SK-N-SH (cell line): Measurements from ENCODE around the gene NLN. TPM values are rescaled to one million over a fixed set of nuclear protein-coding genes. Genes with fewer than 3 reads are reported as not detected.

Experiments used
- CTCF ChIA-PET: fragments of 300-600, 350-600 bp; formaldehyde crosslinking; extraction: SDS; loops from one replicate; lab custom pipeline; 2021; lab: Yijun Ruan, JAX
- POLR2A ChIA-PET: fragments of 350-600 bp; sonication (Branson Sonifier 250); formaldehyde crosslinking; extraction: SDS; loops from one replicate; lab custom pipeline; 2020; ENCODE audit warnings: antibody characterized with exemption, inconsistent platforms; lab: Yijun Ruan, JAX
- DNase-seq: peaks from one replicate; pipeline ENCODE4 v3.0.0; 2012
- H2AFZ ChIP-seq: fragments of 200-600 bp; sonication (generic); 2 replicates; pipeline ENCODE4 v1.8.1; 2016; ENCODE audit warnings: antibody characterized with exemption, mild to moderate bottlenecking, low read depth
- H3F3A ChIP-seq: fragments of 200-600 bp; sonication (generic); replicated peaks from 2 replicates; pipeline ENCODE3; 2016; ENCODE audit warnings: antibody characterized with exemption, mild to moderate bottlenecking; ENCODE audit not compliant: insufficient read depth
- H3K27ac ChIP-seq, 2 experiments: fragments of 200-500 bp in 1 of 2; fragments of 200-600 bp in 1 of 2; sonication (Bioruptor generic) in 1 of 2; sonication (generic), shearing (Covaris generic) in 1 of 2; 2 replicates each; pipeline versions ENCODE4 v1.5.1 to v1.6.1; 2014 to 2016; ENCODE audit warnings: low read depth in 2 of 2, inconsistent platforms in 1 of 2, low read length in 1 of 2, mild to moderate bottlenecking in 1 of 2, mixed read lengths in 1 of 2
- H3K27me3 ChIP-seq: fragments of 200-600 bp; sonication (generic), shearing (Covaris generic); 2 replicates; pipeline ENCODE4 v1.6.1; 2016; ENCODE audit warnings: mixed run types; ENCODE audit not compliant: insufficient read depth
- H3K36me3 ChIP-seq, 2 experiments: fragments of 200-500 bp in 1 of 2; fragments of 200-600 bp in 1 of 2; sonication (Bioruptor generic) in 1 of 2; sonication (generic) in 1 of 2; replicated peaks in 1 of 2; 2 replicates each; pipeline versions ENCODE3 to v1.5.1; 2014 to 2016; ENCODE audit warnings: low read length in 1 of 2, mild to moderate bottlenecking in 1 of 2; ENCODE audit not compliant: insufficient read depth in 2 of 2, control insufficient read depth in 1 of 2
- H3K4me1 ChIP-seq, 2 experiments: fragments of 200-500 bp in 1 of 2; fragments of 200-600 bp in 1 of 2; sonication (Bioruptor generic) in 1 of 2; sonication (generic), shearing (Covaris generic) in 1 of 2; 2 replicates each; pipeline versions ENCODE4 v1.5.1 to v1.6.1; 2014 to 2016; ENCODE audit warnings: low read depth in 1 of 2, low read length in 1 of 2, mixed run types in 1 of 2; ENCODE audit not compliant: insufficient read depth in 2 of 2, control insufficient read depth in 1 of 2
- H3K4me2 ChIP-seq: fragments of 200-600 bp; sonication (generic), shearing (Covaris generic); 2 replicates; pipeline ENCODE4 v1.6.1; 2017; ENCODE audit warnings: mixed run types
- H3K4me3 ChIP-seq, 2 experiments: fragments of 200-500 bp in 1 of 2; fragments of 200-600 bp in 1 of 2; sonication (Bioruptor generic) in 1 of 2; sonication (generic), shearing (Covaris generic) in 1 of 2; 2 replicates each; pipeline versions ENCODE4 v1.5.1 to v1.8.1; 2014 to 2016; ENCODE audit warnings: low read depth in 2 of 2, inconsistent platforms in 1 of 2, low read length in 1 of 2, mild to moderate bottlenecking in 1 of 2, mixed read lengths in 1 of 2, moderate library complexity in 1 of 2
- H3K79me2 ChIP-seq: fragments of 200-600 bp; sonication (generic); 2 replicates; pipeline ENCODE4 v1.8.1; 2017; ENCODE audit warnings: mild to moderate bottlenecking; ENCODE audit not compliant: insufficient read depth
- H3K9ac ChIP-seq: fragments of 200-600 bp; sonication (generic); 2 replicates; pipeline ENCODE4 v1.6.1; 2017; ENCODE audit warnings: mixed run types
- H3K9me2 ChIP-seq: fragments of 200-600 bp; sonication (generic); 2 replicates; pipeline ENCODE4 v1.6.1; 2017; ENCODE audit warnings: mixed run types
- H3K9me3 ChIP-seq: fragments of 200-600 bp; sonication (generic); 2 replicates; pipeline ENCODE4 v1.6.1; 2017; ENCODE audit warnings: mixed run types, mild to moderate bottlenecking, moderate library complexity
- H4K20me1 ChIP-seq: fragments of 200-600 bp; sonication (generic); 2 replicates; pipeline ENCODE4 v1.6.1; 2017; ENCODE audit warnings: mild to moderate bottlenecking, mixed run types; ENCODE audit not compliant: insufficient read depth
- CTCF ChIP-seq: fragments of 200-600 bp; sonication (generic); IDR thresholded peaks from 2 replicates; pipeline ENCODE4 v1.6.1; 2017; ENCODE audit warnings: antibody characterized with exemption, mild to moderate bottlenecking, moderate library complexity
- EP300 ChIP-seq, 2 experiments: IDR thresholded peaks; 2 replicates each; pipeline versions ENCODE4 v1.4.0 to v1.6.1; 2012; ENCODE audit warnings: borderline replicate concordance in 1 of 2, low read depth in 1 of 2, low read length in 1 of 2
- FOXJ3 ChIP-seq: sonication (generic); formaldehyde crosslinking; IDR thresholded peaks from 2 replicates; pipeline ENCODE4 v1.5.1; 2020; ENCODE audit warnings: mild to moderate bottlenecking, missing genetic modification reagents
- FOXM1 ChIP-seq: IDR thresholded peaks from 2 replicates; pipeline ENCODE4 v1.4.0; 2012; ENCODE audit warnings: low read depth, mild to moderate bottlenecking
- GABPA ChIP-seq: IDR thresholded peaks from 2 replicates; pipeline ENCODE4 v1.4.0; 2012; ENCODE audit warnings: low read depth, mild to moderate bottlenecking
- JUND ChIP-seq: IDR thresholded peaks from 2 replicates; pipeline ENCODE4 v1.4.0; 2012
- MAX ChIP-seq: IDR thresholded peaks from 2 replicates; pipeline ENCODE4 v1.4.0; 2012; ENCODE audit warnings: low read depth
- NFIC ChIP-seq: IDR thresholded peaks from 2 replicates; pipeline ENCODE4 v1.4.0; 2012; ENCODE audit warnings: borderline replicate concordance
- NRF1 ChIP-seq: IDR thresholded peaks from 2 replicates; pipeline ENCODE4 v1.6.1; 2012; ENCODE audit warnings: low read depth, mild to moderate bottlenecking, low read length
- PBX3 ChIP-seq: IDR thresholded peaks from 2 replicates; pipeline ENCODE4; 2012
- RAD21 ChIP-seq: IDR thresholded peaks from 2 replicates; pipeline ENCODE4 v1.6.1; 2012; ENCODE audit warnings: mild to moderate bottlenecking, low read length
- TAF1 ChIP-seq: IDR thresholded peaks from 2 replicates; pipeline ENCODE4 v1.6.1; 2012; ENCODE audit warnings: low read depth, mild to moderate bottlenecking, low read length, moderate library complexity, borderline replicate concordance
- TCF12 ChIP-seq: IDR thresholded peaks from 2 replicates; pipeline ENCODE4 v1.4.0; 2012
- USF2 ChIP-seq: fragments of 150-350 bp; IDR thresholded peaks from 2 replicates; pipeline ENCODE4 v1.6.1; 2017; ENCODE audit warnings: antibody characterized with exemption, low read length, low read depth, borderline replicate concordance
- YY1 ChIP-seq: IDR thresholded peaks from 2 replicates; pipeline ENCODE4 v1.4.0; 2012; ENCODE audit warnings: low read depth, mild to moderate bottlenecking
- WGBS: methylation state at CpG from one replicate; pipeline ENCODE4 v1.1.6; 2017; ENCODE audit warnings: low lambda C conversion rate; 5-methylcytosine and 5-hydroxymethylcytosine counted together
- polyA plus RNA-seq, 3 experiments: library from polyadenylated mRNA; depleted of rRNA; stranded (reverse); fragments of >200 nt; gene quantifications; 2 replicates each; pipeline ENCODE4 v1.2.3, GENCODE V29; 2012
- TF ChIP-seq, protein P1 (sequence below): IDR thresholded peaks from 2 replicates; pipeline ENCODE4 v1.4.0; 2012; ENCODE audit warnings: low read depth, borderline replicate concordance
- TF ChIP-seq, protein P2 (sequence below): IDR thresholded peaks from 2 replicates; pipeline ENCODE4 v1.4.0; 2012; ENCODE audit warnings: low read depth, borderline replicate concordance

The NLN gene
- polyA plus RNA-seq, 1 of the 3 experiments (the other 2 are of a cell fraction) = 17.1 TPM

DNA sequence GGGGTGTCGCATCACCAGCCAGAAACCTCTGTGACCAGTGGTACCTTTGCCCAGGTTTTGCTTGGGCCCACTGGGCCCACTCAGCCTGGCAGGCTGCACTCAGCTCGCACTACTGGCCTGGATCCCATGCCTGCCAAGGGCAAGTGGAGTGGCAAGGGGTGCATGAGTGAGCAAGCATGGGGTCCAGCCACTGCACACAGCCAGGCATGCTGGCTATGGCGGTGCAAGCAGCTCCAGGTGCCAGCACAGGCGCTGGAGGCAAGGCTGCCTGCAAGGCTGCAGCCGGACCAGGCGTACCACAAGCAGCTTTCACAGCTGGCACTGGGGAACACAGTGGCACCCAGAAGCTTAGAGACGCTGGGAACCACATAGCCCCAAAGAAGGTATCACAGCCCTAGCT, 80.1 kb downstream of the NLN start:
- H3K4me2 ChIP-seq = no peak overlapping the region
- H4K20me1 ChIP-seq = no peaks in the 10 kb centered on the region
- no peak for TF ChIP-seq TCF12
- H2AFZ ChIP-seq = no peak overlapping the region
- no peaks in the 10 kb centered on the region for H3K27me3 ChIP-seq
- ChIA-PET CTCF (interaction anchor here (1.3 kb wide), 1 partner anchor 20 kb away, joined by 3 read pairs; no protein-coding TSS in a partner anchor), POLR2A (no interaction called here)
- H3K9me2 ChIP-seq = no peaks in the 10 kb centered on the region
- H3K4me1 ChIP-seq = no peaks in the 10 kb centered on the region
- H3F3A ChIP-seq = peaks cover 7% of the 10 kb centered on the region
- no peak overlapping the region for H3K27ac ChIP-seq
- DNase-seq = no peak
- peaks cover 11 to 37% of the 10 kb centered on the region in 2 experiments for H3K36me3 ChIP-seq
- 100% methylated on average over 4 of the region's 7 CpGs for WGBS
- no peak overlapping the region for H3K9ac ChIP-seq
- no peaks in the 10 kb centered on the region for H3K9me3 ChIP-seq
- H3K4me3 ChIP-seq = no peak overlapping the region
- H3K79me2 ChIP-seq = no peaks in the 10 kb centered on the region

- Histone ChIP-seq H3K4me1 (no peaks in the 10 kb centered on the region), H2AFZ (no peak overlapping the region), H3K9me3 (no peaks in the 10 kb centered on the region), H3F3A (peaks cover 7% of the 10 kb centered on the region), H3K4me3 (no peak overlapping the region), H4K20me1 (no peaks in the 10 kb centered on the region), H3K27ac (no peak overlapping the region), H3K9ac (no peak overlapping the region), H3K36me3 (peaks cover 5 to 29% of the 10 kb centered on the region in 2 experiments), H3K4me2 (no peak overlapping the region), H3K27me3 (no peaks in the 10 kb centered on the region), H3K9me2 (no peaks in the 10 kb centered on the region), H3K79me2 (no peaks in the 10 kb centered on the region)
- CTCF ChIA-PET = interaction anchor here (1.3 kb wide), 1 partner anchor 21 kb away, joined by 3 read pairs; no protein-coding TSS in a partner anchor
- WGBS = 100% methylated on average over 3 of the region's 4 CpGs
- POLR2A ChIA-PET = no interaction called here
- DNase-seq = no peak
- no peak for TF ChIP-seq GABPA
- no peak for TF ChIP-seq JUND
- no peak for TF ChIP-seq FOXM1
- TF ChIP-seq YY1 = no peak
- no peak for TF ChIP-seq TAF1
- TF ChIP-seq, protein P1, sequence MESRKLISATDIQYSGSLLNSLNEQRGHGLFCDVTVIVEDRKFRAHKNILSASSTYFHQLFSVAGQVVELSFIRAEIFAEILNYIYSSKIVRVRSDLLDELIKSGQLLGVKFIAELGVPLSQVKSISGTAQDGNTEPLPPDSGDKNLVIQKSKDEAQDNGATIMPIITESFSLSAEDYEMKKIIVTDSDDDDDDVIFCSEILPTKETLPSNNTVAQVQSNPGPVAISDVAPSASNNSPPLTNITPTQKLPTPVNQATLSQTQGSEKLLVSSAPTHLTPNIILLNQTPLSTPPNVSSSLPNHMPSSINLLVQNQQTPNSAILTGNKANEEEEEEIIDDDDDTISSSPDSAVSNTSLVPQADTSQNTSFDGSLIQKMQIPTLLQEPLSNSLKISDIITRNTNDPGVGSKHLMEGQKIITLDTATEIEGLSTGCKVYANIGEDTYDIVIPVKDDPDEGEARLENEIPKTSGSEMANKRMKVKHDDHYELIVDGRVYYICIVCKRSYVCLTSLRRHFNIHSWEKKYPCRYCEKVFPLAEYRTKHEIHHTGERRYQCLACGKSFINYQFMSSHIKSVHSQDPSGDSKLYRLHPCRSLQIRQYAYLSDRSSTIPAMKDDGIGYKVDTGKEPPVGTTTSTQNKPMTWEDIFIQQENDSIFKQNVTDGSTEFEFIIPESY = no peak
- no peak for TF ChIP-seq EP300 (IDR thresholded peaks at IDR 0.05; ENCODE audit: borderline replicate concordance in 1 of 2, low read depth in 1 of 2, low read length in 1 of 2)
- TF ChIP-seq PBX3 = no peak
- TF ChIP-seq, protein P2, sequence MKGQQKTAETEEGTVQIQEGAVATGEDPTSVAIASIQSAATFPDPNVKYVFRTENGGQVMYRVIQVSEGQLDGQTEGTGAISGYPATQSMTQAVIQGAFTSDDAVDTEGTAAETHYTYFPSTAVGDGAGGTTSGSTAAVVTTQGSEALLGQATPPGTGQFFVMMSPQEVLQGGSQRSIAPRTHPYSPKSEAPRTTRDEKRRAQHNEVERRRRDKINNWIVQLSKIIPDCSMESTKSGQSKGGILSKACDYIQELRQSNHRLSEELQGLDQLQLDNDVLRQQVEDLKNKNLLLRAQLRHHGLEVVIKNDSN = no peak
- TF ChIP-seq USF2 = no peak
- TF ChIP-seq RAD21 = no peak
- no peak for TF ChIP-seq FOXJ3 (CRISPR knock-in tag)
- no peak for TF ChIP-seq NRF1
- TF ChIP-seq NFIC = no peak
- TF ChIP-seq MAX = no peak
- TF ChIP-seq CTCF = no peak
Observed at GRCh38 chr5:65802820-65803219, 80.8 kb downstream of the NLN start.
